GM18873 (cell line): ENCODE measurements around the gene SS18.
"Not testable (repeated sequence)": the region's sequence is repeated elsewhere in the genome, so short reads cannot be mapped to it uniquely, and the experiment has no call there.

Experiments
- ATAC-seq: cut with Tn5 transposase; IDR thresholded peaks from one replicate; pipeline ENCODE4 v1.9.1; 2021; ENCODE audit warnings: mild to moderate bottlenecking, moderate library complexity, moderate number of reproducible peaks; ENCODE audit not compliant: unreplicated experiment, low FRiP score

The SS18 gene

GRCh38 chr18:26090130-26091046 lies at the start of gene SS18:
SS18 (minus strand) TSS chr18:26090613; CDS start chr18:26090569, 44 bp downstream.
- peak; percentile 65 for ATAC-seq

GRCh38 chr18:26135548-26135947 lies 45.1 kb upstream of the SS18 start:
- ATAC-seq = no peak

DNA sequence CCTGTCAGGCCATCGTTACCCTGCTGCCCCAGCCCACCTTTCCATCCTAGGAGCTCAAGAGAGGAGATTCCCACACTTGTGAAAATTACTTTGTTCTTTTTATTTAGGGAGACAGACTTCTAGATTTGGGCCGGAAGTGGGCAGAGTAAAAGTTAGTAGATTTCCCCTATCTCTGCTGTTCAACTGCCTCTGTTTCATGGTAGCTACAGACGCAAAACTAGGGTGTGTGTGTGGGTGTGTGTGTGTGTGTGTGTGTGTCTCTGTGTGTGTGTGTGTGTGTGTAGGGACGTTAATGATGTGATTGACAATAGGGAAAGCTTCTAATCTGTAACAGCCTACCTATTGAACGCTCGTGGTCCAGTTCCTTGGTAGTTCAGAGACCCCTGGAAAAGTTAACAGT lies 43.7 kb upstream of the SS18 start:
- no peak for ATAC-seq

DNA sequence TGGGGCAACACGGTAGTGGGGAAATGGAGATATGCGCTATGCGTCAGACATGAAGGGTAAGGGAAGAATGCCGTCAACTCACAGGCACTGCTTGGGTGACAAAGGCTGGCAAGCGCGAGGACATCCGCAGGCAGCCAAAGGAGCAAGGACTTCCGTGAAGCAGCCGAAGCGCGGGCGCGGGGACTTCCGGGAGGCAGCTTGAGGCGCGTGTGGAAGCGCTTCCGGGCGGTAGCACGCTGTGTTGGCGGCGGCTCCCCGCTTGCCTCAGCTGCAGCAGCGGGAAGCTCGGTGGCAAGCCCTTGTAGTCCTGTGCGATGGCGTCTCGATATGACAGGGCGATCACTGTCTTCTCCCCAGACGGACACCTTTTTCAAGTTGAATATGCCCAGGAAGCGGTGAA lies 43.2 kb upstream of the SS18 start, which contains the start of gene PSMA8:
PSMA8 (plus strand) TSS at position 218 of the 400 bp plus-strand sequence; CDS start at position 315, 97 bp downstream.
- no peak for ATAC-seq

DNA sequence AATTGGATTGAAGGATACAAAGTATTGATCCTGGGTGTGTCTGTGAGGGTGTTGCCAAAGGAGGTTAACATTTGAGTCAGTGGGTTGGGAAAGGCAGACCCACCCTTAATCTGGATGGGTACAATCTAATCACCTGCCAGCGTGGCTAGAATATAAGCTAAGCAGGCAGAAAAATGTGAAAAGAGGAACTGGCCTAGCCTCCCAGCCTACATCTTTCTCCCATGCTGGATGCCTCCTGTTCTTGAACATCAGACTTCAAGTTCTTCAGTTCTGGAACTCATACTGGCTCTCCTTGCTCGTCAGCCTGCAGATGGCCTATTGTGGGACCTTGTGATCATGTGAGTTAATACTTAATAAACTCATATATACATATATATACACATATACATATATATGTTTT lies 37.8 kb upstream of the SS18 start:
- ATAC-seq = not testable (repeated sequence)

DNA sequence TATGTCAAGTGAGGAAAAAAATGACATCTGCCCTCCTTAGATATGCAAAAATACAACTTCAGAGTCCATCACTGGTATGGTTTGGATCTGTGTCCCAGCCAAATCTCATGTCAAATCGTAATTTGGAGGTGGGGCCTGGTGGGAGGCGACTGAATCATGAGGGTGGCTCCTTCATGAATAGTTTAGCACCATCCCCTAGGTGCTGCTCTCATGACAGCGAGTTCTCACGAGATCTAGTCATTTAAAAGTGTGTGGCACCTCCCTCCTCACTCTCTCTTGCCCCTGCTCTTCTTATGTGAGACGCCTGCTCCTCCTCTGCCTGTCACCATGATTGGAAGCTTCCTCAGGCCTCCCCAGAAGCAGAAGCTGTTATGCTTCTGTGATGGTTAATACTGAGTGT lies 37.4 kb upstream of the SS18 start:
- no peak for ATAC-seq

DNA sequence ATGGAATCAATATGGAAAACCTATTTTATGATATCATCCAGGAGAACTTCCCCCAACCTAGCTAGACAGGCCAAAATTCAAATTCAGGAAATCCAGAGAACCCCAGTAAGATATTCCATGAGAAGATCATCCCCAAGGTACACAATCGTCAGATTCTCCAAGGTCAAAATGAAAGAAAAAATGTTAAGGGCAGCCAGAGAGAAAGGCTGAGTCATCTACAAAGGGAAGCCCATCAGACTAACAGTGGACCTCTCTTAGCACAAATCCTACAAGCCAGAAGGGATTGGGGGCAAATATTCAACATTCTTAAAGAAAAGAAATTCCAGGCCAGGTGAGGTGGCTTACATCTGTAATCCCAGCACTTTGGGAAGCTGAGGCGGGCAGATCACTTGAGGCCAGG lies 31.6 kb upstream of the SS18 start:
- ATAC-seq = not testable (repeated sequence)

DNA sequence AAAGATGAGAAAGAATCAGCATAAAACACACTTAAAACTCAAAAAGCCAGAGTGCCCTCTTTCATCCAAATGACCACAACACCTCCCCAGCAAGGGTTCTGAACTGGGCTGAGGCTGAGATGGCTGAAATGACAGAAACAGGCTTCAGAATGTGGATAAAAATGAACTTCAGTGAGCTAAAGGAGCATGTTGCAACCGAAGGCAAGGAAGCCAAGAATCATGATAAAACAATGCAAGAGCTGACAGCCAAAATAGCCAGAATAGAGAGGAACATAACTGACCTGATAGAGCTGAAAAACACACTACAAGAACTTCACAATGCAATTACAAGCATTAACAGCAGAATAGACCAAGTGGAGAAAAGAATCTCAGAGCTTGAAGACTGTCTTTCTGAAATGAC lies 31.1 kb upstream of the SS18 start:
- no peak for ATAC-seq

DNA sequence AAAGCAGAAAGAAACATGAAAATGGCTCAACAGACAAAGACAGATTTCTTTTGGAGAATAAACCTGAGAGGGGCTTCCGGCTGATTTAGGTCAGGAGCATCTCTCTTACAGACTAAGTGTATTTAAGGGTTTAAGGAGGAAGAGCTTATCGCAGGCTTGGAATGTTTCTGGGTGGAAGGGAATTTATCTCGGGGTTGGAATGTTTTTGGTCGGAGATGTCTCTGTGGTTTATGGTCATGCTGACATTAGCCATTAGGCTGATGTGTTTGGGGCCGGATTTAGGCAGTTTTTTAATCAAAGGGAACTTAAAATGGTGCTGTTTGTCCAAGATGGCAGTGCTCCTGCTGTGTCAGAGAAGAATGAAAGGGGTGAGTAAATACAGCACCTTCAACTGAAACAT lies 28.8 kb upstream of the SS18 start:
- ATAC-seq = no peak

DNA sequence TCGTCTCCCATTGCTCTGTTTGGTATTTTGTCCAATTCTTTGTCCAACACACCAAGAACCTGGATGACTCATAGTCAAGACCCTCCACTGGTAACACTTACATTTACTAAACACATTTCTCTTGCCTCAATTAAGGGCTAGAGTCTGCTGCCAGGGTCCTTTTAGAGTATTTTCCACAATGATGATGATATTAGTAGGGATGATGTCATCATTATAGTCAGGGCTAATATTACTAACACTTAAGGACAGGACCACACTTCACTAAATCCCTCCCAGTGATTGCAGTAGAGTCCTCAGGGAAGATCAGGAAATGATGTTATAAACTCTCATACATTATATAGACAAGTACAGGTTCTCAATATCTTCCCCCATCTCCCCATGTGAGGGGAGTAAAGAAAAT lies 13.6 kb upstream of the SS18 start:
- no peak for ATAC-seq

GRCh38 chr18:26103579-26103978 lies 13.2 kb upstream of the SS18 start:
- no peak for ATAC-seq

GRCh38 chr18:26097563-26097962 lies 7.2 kb upstream of the SS18 start:
- ATAC-seq = no peak

- no peak for ATAC-seq
Measured at GRCh38 chr18:26096852-26097251, 6.4 kb upstream of the SS18 start.

GRCh38 chr18:26091047-26091630 lies 726 bp upstream of the SS18 start:
- ATAC-seq = peak; percentile 37

- ATAC-seq = no peak
Measured at GRCh38 chr18:26089293-26090129, 902 bp downstream of the SS18 start.

GRCh38 chr18:26088487-26088886 lies 1.9 kb downstream of the SS18 start:
- no peak for ATAC-seq

DNA sequence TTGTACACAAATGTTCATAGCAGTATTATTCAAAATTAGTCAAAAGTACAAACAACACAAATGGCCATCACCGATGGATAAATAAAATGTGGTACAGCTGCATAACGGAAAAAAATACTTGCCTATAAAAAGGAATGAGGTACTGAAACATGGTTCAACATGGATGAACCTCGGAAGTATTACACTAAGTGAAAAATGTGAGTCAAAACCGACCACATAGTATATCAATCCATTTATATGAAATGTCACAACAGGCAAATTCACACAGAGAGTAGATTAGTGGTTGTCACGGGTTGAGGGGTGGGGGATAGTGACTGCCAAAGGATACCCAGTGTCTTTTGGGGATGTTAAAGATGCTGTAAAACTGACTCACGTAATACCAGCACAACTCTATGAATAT lies 3.5 kb downstream of the SS18 start:
- no peak for ATAC-seq

- ATAC-seq = no peak
Measured at GRCh38 chr18:26085056-26085455, 5.4 kb downstream of the SS18 start.

DNA sequence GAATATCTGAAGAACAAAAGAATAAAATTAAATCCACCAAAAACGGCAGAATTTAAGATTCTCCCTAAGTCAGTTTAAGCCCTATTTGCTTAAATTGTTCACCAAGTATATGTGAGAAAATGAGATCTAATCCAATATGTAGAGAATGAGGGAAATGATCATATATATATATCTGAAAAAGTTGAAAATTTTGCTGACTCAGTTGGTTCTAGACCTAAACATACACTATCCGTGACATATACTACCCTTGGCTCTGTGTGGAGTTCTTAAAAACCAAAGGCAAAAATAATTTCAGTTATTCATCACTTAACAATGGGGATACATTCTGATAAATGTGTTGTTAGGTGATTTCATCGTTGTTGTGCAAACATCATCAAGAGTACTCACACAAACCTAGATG lies 7.3 kb downstream of the SS18 start:
- ATAC-seq = no peak

DNA sequence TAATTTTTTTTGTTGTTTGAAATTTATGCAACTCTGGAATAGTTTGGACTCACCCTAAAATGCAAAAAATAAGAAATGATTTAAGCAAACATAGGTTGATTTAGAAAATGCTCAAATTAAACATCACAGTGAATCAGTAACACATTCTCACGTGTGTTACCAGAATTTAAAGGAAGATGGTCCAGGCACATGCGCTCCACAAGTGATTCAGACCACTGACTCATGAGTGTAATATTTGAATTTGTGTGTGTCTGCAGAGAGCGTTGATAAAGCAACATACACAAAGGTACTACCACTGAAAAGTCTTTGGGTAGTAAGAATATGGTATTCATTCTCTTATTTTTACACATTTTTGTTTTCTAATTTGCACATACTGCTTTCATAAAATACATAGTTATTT lies 7.9 kb downstream of the SS18 start:
- no peak for ATAC-seq

GRCh38 chr18:26074246-26074645 lies 16.2 kb downstream of the SS18 start:
- ATAC-seq = no peak
